Muscle layer of duodenum (tissue), 2 donors: ENCODE measurements around the gene NAB2.

Experiments used
- H3K27ac ChIP-seq: one replicate; pipeline ENCODE4 v1.7.0; 2013; ENCODE audit warnings: mild to moderate bottlenecking, low read length
- H3K27me3 ChIP-seq: one replicate; pipeline ENCODE4 v1.7.0; 2013; ENCODE audit warnings: low read depth, mild to moderate bottlenecking, control low read depth, low read length
- H3K36me3 ChIP-seq, 2 donors: one replicate each; pipeline ENCODE4 v1.7.0; 2013; ENCODE audit warnings: low read length in 2 of 2, control low read depth in 1 of 2, mild to moderate bottlenecking in 1 of 2; ENCODE audit not compliant: insufficient read depth in 2 of 2, control insufficient read depth in 1 of 2
- H3K4me1 ChIP-seq, 2 donors: one replicate each; pipeline ENCODE4 v1.7.0; 2013; ENCODE audit warnings: low read length in 2 of 2, mild to moderate bottlenecking in 2 of 2, control low read depth in 1 of 2, moderate library complexity in 1 of 2; ENCODE audit not compliant: insufficient read depth in 2 of 2, control insufficient read depth in 1 of 2
- H3K4me3 ChIP-seq, 2 donors: one replicate each; pipeline ENCODE4 v1.7.0; 2013; ENCODE audit warnings: low read length in 2 of 2, low read depth in 1 of 2, mild to moderate bottlenecking in 1 of 2
- H3K9me3 ChIP-seq, 2 donors: one replicate each; pipeline ENCODE4 v1.7.0; 2013; ENCODE audit warnings: low read length in 2 of 2, control low read depth in 1 of 2, mild to moderate bottlenecking in 1 of 2; ENCODE audit not compliant: control insufficient read depth in 1 of 2
- donor health status: healthy.

Gene NAB2

DNA sequence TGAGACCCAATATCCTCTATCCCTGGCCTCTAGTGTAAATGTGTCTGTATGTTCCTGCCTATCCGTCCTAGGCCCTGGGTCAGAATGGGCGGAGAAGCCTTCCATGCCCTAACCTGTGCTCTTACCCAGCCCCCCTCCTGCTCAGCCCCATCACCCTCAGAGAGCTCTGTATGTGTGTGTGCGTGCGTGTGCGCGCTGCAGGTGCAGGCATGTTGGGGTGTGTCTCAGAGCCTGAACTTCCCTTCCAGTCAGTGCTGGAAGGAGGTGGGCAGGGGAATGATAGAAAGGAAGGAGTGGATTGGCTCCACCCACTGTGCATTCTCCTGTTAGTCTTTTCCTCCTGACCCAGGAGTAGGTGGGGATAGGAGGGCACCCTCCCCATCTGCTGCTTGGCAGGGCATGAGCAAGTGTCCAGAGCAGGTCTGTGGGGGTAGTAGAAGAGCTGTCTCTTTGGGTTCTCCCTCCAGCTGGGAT lies 7.2 kb downstream of the NAB2 start:
- Histone ChIP-seq H3K27ac (no peak overlapping the region), H3K4me1 (peaks cover 12 to 37% of the 10 kb centered on the region in 2 donors), H3K9me3 (no peaks in the 10 kb centered on the region), H3K36me3 (peaks cover 69 to 71% of the 10 kb centered on the region in 2 donors), H3K27me3 (no peaks in the 10 kb centered on the region), H3K4me3 (no peak overlapping the region)

GRCh38 chr12:57096748-57097553 lies 8.0 kb downstream of the NAB2 start:
- peaks cover 8 to 28% of the 10 kb centered on the region in 2 donors for H3K4me1 ChIP-seq
- no peak overlapping the region for H3K27ac ChIP-seq

DNA sequence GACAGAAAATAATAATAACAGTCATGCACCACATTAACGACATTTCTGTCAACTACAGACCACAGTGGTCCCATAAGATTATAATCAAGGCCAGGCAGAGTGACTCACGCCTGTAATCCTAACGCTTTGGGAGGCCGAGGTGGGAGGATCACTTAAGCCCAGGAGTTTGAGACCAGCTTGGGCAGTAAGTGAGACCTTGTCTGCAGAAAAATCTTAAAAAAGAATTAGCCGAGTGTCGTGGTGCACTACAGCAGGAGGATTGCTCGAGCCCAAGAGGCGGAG lies 8.6 kb downstream of the NAB2 start:
- H3K4me1 ChIP-seq, result peaks cover 5 to 23% of the 10 kb centered on the region in 2 donors
- H3K9me3 ChIP-seq, result no peaks in the 10 kb centered on the region
- no peak overlapping the region for H3K27ac ChIP-seq
- H3K27me3 ChIP-seq, result no peaks in the 10 kb centered on the region
- H3K4me3 ChIP-seq, result no peak overlapping the region
- H3K36me3 ChIP-seq, result peaks cover 56 to 65% of the 10 kb centered on the region in 2 donors

More at GRCh38 chr12:57096748-57097553, 8.0 kb downstream of the NAB2 start:
- H3K27me3 ChIP-seq, result no peaks in the 10 kb centered on the region
- peaks cover 61 to 65% of the 10 kb centered on the region in 2 donors for H3K36me3 ChIP-seq
- no peaks in the 10 kb centered on the region for H3K9me3 ChIP-seq
- H3K4me3 ChIP-seq, result no peak overlapping the region

- no peaks in the 10 kb centered on the region for H3K27me3 ChIP-seq
- no peak overlapping the region for H3K27ac ChIP-seq
- H3K4me1 ChIP-seq, result peaks cover 5 to 13% of the 10 kb centered on the region in 2 donors
- peaks cover 52 to 57% of the 10 kb centered on the region in 2 donors for H3K36me3 ChIP-seq
- no peak overlapping the region for H3K4me3 ChIP-seq
- no peaks in the 10 kb centered on the region for H3K9me3 ChIP-seq
These were observed 9.6 kb downstream of the NAB2 start for GRCh38 chr12:57098546-57098945.

DNA sequence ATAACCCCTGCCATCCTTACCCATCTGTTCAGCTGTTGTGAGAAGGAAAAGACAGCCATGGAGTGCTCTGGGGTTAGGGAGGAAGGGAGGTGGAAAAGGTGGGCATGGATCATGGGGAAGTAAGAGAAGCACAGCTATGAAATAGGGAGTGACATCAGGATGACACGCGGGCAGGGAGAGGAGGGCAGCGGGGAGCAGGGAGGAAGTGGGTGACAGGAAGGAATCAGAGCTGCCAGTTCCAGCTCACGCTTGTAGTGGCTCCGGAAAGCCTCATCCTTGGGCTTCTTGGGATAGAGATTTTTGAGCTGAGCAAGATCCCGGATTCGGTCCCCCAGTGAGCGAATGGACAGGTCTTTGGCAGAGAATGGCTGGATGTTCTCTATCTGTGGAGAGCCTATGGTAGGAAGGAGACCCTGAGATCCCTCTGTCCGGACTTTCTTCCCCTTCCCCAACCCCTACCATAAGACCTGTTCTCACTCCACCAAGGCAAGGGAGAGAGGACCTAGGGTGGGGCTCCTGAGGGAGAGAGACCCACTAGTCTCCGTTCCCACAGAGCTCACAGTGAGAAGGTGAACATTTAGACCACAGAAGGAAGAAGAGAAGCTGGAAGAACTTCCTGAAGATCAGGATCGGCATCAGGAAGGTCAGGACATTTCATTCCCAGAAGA lies 10.3 kb downstream of the NAB2 start:
- Histone ChIP-seq H3K4me1 (peaks cover 5 to 7% of the 10 kb centered on the region in 2 donors), H3K27ac (no peak overlapping the region), H3K9me3 (no peaks in the 10 kb centered on the region), H3K36me3 (peaks cover 52 to 63% of the 10 kb centered on the region in 2 donors), H3K4me3 (no peak overlapping the region), H3K27me3 (no peaks in the 10 kb centered on the region)

DNA sequence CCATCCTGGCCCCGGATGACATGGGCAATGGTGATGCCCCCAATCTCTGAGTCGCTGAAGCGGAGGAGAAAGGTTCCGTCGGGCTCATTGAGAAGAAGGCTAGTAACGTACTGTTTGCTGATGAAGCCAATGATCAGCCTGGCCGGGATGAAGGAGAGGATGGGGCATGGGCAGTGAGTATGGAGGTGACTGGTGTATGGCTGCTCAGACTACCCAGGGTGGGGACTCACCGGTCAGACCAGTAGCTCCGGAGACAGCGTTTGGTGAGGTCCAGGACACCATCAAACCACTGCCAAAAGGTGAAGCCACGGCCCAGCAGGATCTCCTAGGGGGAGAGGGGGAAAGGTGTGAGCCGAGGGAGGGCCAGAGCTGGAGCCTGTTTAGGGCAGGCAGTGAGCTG lies 10.9 kb downstream of the NAB2 start:
- Histone ChIP-seq H3K27ac (peak overlapping the region; percentile 23), H3K36me3 (peaks cover 53 to 69% of the 10 kb centered on the region in 2 donors), H3K4me1 (peaks cover under 1% of the 10 kb centered on the region in 2 donors), H3K4me3 (no peak overlapping the region), H3K27me3 (no peaks in the 10 kb centered on the region), H3K9me3 (no peaks in the 10 kb centered on the region)

DNA sequence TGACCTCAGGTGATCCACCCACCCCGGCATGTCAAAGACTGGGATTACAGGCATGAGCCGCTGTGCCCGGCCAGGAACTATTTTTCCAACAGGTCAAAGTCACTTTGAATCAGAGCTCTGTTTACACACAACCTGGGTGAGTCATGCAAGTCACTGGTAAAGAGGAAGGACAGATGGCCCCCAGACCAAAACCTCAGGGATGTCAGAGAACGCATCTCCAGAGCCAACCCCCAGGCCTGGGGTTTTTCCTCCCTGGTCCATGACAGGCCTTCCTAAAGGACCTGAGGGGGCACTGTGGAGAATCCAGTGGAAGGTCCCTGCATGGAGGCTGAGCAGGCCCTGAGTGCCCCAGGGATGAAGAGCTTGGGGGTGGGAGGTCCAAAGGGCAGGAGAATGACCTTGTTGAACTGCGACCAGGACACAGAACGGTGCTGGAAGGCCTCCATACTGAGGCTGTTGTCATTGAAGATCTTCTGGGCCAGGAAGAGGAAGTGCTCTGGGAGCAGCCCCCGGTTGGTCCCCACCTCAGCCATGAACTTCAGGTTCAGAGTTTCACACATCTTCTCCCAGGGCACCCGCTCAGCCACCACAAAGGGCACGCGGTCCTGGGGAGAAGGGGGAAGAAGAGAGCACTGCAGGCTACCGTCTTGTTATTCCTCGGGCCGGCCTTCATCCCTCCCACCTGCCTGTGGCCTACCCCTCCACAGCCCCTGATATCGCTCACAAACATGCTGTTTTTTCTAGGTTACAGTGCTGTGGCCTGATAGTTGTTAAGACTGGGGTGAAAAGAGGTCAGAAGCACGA lies 13.2 kb downstream of the NAB2 start:
- Histone ChIP-seq H3K36me3 (peaks cover 59 to 77% of the 10 kb centered on the region in 2 donors), H3K27ac (no peak overlapping the region), H3K4me1 (peaks cover 0 to 14% of the 10 kb centered on the region in 2 donors), H3K4me3 (no peak overlapping the region), H3K27me3 (no peaks in the 10 kb centered on the region), H3K9me3 (no peaks in the 10 kb centered on the region)

- H3K36me3 ChIP-seq, result peaks cover 49 to 67% of the 10 kb centered on the region in 2 donors
- H3K4me1 ChIP-seq, result peaks cover 11 to 30% of the 10 kb centered on the region in 2 donors
- no peaks in the 10 kb centered on the region for H3K9me3 ChIP-seq
- no peak overlapping the region for H3K27ac ChIP-seq
- H3K4me3 ChIP-seq, result no peak overlapping the region
- H3K27me3 ChIP-seq, result no peaks in the 10 kb centered on the region
These were observed 14.9 kb downstream of the NAB2 start for GRCh38 chr12:57103856-57104255.

DNA sequence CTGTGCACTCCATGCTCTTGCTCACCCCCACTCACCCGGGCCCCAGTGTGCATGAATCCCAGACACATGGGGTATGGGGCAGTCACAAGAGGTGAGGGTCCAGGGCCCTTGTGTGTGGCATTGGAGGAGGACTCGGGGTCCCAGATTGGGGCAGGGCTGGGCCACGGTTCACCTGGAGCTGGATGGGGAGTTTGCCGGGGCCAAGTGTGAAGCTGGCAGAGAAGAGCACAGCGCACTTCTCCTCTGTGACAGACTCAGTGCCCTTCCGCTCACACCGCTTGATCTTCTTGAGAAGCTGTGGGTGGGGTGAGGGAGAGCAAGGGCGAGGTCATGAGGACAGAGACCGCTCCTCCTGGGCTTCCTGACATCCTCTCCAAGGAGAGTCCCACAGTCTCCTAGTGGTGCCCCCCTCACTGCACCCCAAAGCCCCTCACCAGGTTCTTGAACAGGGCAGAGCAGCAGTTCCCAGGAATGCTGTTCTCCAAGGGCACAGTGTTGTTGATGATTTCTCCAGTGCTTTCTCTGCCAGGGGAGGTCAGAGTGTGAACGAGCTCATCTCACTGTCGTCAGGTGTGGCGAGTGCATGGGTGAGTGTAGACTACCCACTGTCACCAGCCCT lies 15.5 kb downstream of the NAB2 start:
- H3K27ac ChIP-seq, result no peak overlapping the region
- peaks cover 13 to 34% of the 10 kb centered on the region in 2 donors for H3K4me1 ChIP-seq
- no peaks in the 10 kb centered on the region for H3K9me3 ChIP-seq

DNA sequence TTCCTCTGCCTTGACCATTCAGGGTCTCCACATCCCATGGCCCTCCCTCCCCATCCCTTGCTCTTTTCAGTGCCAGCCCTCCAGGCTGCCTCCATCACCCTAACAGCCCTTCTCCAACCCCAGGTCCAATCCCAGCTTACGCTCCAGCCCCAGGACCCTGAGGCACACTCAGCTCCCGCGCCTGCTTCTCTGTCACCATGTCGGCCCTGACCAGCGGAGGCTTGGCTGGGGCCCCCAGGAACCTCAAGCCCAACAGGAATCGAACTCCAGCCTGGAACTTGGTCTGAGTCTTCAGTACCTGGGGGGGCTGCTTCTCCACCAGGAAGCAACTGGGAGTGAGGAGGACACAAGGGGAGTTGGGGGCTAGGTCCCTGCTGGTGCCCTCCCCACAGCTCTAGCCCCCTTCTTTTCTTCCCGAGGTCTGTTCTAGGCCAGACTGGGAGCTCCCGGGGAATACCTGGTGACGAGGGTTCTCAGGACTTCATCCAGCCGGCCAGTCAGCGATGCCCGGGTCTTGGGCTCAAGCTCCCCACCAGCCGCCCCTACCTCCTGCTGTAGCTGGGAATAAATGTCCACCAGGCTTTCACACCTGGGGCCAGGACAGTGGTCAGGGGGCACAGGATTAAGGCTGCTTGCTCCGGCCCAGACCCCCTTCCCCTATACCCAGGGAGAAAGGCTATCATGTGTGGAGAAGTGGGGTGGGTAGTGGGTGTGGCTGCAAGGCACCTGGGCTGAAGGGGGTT lies 16.3 kb downstream of the NAB2 start:
- Histone ChIP-seq H3K36me3 (peaks cover 38 to 54% of the 10 kb centered on the region in 2 donors), H3K27me3 (no peaks in the 10 kb centered on the region), H3K4me3 (no peak overlapping the region), H3K9me3 (no peaks in the 10 kb centered on the region), H3K27ac (no peak overlapping the region), H3K4me1 (peaks cover 20 to 42% of the 10 kb centered on the region in 2 donors)

More for the DNA sequence above, 15.5 kb downstream of the NAB2 start:
- no peak overlapping the region for H3K4me3 ChIP-seq
- no peaks in the 10 kb centered on the region for H3K27me3 ChIP-seq
- peaks cover 44 to 62% of the 10 kb centered on the region in 2 donors for H3K36me3 ChIP-seq
